Measurements from ENCODE around the gene UBP1.
"Not testable (repeated sequence)": the region's sequence is repeated elsewhere in the genome, so short reads cannot be mapped to it uniquely, and the experiment has no call there.

Gene UBP1

GRCh38 chr3:33391255-33391995 is 48.8 kb downstream of the UBP1 start:
- no peak for DNase-seq (ENCODE audit: low read depth)

- DNase-seq (ENCODE audit: low read depth) = no peak
Observed at GRCh38 chr3:33389908-33390307, 50.3 kb downstream of the UBP1 start.

GRCh38 chr3:33388374-33389100 is 51.7 kb downstream of the UBP1 start:
- no peak for DNase-seq (ENCODE audit: low read depth)

GRCh38 chr3:33386631-33387030 is 53.6 kb downstream of the UBP1 start:
- DNase-seq (ENCODE audit: low read depth) = no peak

GRCh38 chr3:33385423-33385822 is 54.8 kb downstream of the UBP1 start:
- no peak for DNase-seq (ENCODE audit: low read depth)

GRCh38 chr3:33383951-33384350 is 56.3 kb downstream of the UBP1 start:
- no peak for DNase-seq (ENCODE audit: low read depth)

GRCh38 chr3:33380653-33381052 is 59.6 kb downstream of the UBP1 start:
- DNase-seq (ENCODE audit: low read depth) = no peak

GRCh38 chr3:33377931-33378330 is 62.3 kb downstream of the UBP1 start:
- peak; percentile 55 for DNase-seq (ENCODE audit: low read depth)

- DNase-seq (ENCODE audit: low read depth) = no peak
Observed at GRCh38 chr3:33377489-33377888, 62.7 kb downstream of the UBP1 start.

- no peak for DNase-seq (ENCODE audit: low read depth)
Observed at GRCh38 chr3:33373082-33373437, 67.1 kb downstream of the UBP1 start.

- DNase-seq (ENCODE audit: low read depth) = peak; percentile 47
Observed at GRCh38 chr3:33372218-33373081, 67.8 kb downstream of the UBP1 start.

- no peak for DNase-seq (ENCODE audit: low read depth)
Observed at GRCh38 chr3:33364531-33365128, 75.6 kb downstream of the UBP1 start.

GRCh38 chr3:33364060-33364459 is 76.1 kb downstream of the UBP1 start:
- no peak for DNase-seq (ENCODE audit: low read depth)

- no peak for DNase-seq (ENCODE audit: low read depth)
Observed at GRCh38 chr3:33363113-33363800, 76.9 kb downstream of the UBP1 start.

GRCh38 chr3:33360136-33360825 is 79.9 kb downstream of the UBP1 start:
- DNase-seq (ENCODE audit: low read depth) = peak; percentile 44

- DNase-seq (ENCODE audit: low read depth) = peak; percentile 31
Observed at GRCh38 chr3:33358172-33358781, 81.9 kb downstream of the UBP1 start.

- DNase-seq (ENCODE audit: low read depth) = peak; percentile 69
Observed at GRCh38 chr3:33355611-33356010, 84.6 kb downstream of the UBP1 start.

- no peak for DNase-seq (ENCODE audit: low read depth)
Observed at GRCh38 chr3:33339758-33340157, 100.4 kb downstream of the UBP1 start.

GRCh38 chr3:33338936-33339465 is 101.2 kb downstream of the UBP1 start:
- not testable (repeated sequence) for DNase-seq (ENCODE audit: low read depth)

Data from stromal cell of bone marrow (primary cell).